SK-N-SH (cell line): ENCODE data around the gene PARP1. TPM values are rescaled to one million over a fixed set of nuclear protein-coding genes. Genes with fewer than 3 reads are reported as not detected.

ENCODE experiments used
- CTCF ChIA-PET: fragments of 300-600, 350-600 bp; formaldehyde crosslinking; extraction: SDS; loops from one replicate; lab custom pipeline; 2021; lab: Yijun Ruan, JAX
- POLR2A ChIA-PET: fragments of 350-600 bp; sonication (Branson Sonifier 250); formaldehyde crosslinking; extraction: SDS; loops from one replicate; lab custom pipeline; 2020; ENCODE audit warnings: antibody characterized with exemption, inconsistent platforms; lab: Yijun Ruan, JAX
- DNase-seq: peaks from one replicate; pipeline ENCODE4 v3.0.0; 2012
- H2AFZ ChIP-seq: fragments of 200-600 bp; sonication (generic); 2 replicates; pipeline ENCODE4 v1.8.1; 2016; ENCODE audit warnings: antibody characterized with exemption, mild to moderate bottlenecking, low read depth
- H3F3A ChIP-seq: fragments of 200-600 bp; sonication (generic); replicated peaks from 2 replicates; pipeline ENCODE3; 2016; ENCODE audit warnings: antibody characterized with exemption, mild to moderate bottlenecking; ENCODE audit not compliant: insufficient read depth
- H3K27ac ChIP-seq, 2 experiments: fragments of 200-500 bp in 1 of 2; fragments of 200-600 bp in 1 of 2; sonication (Bioruptor generic) in 1 of 2; sonication (generic), shearing (Covaris generic) in 1 of 2; 2 replicates each; pipeline versions ENCODE4 v1.5.1 to v1.6.1; 2014 to 2016; ENCODE audit warnings: low read depth in 2 of 2, inconsistent platforms in 1 of 2, low read length in 1 of 2, mild to moderate bottlenecking in 1 of 2, mixed read lengths in 1 of 2
- H3K27me3 ChIP-seq: fragments of 200-600 bp; sonication (generic), shearing (Covaris generic); 2 replicates; pipeline ENCODE4 v1.6.1; 2016; ENCODE audit warnings: mixed run types; ENCODE audit not compliant: insufficient read depth
- H3K36me3 ChIP-seq, 2 experiments: fragments of 200-500 bp in 1 of 2; fragments of 200-600 bp in 1 of 2; sonication (Bioruptor generic) in 1 of 2; sonication (generic) in 1 of 2; replicated peaks in 1 of 2; 2 replicates each; pipeline versions ENCODE3 to v1.5.1; 2014 to 2016; ENCODE audit warnings: low read length in 1 of 2, mild to moderate bottlenecking in 1 of 2; ENCODE audit not compliant: insufficient read depth in 2 of 2, control insufficient read depth in 1 of 2
- H3K4me1 ChIP-seq, 2 experiments: fragments of 200-500 bp in 1 of 2; fragments of 200-600 bp in 1 of 2; sonication (Bioruptor generic) in 1 of 2; sonication (generic), shearing (Covaris generic) in 1 of 2; 2 replicates each; pipeline versions ENCODE4 v1.5.1 to v1.6.1; 2014 to 2016; ENCODE audit warnings: low read depth in 1 of 2, low read length in 1 of 2, mixed run types in 1 of 2; ENCODE audit not compliant: insufficient read depth in 2 of 2, control insufficient read depth in 1 of 2
- H3K4me2 ChIP-seq: fragments of 200-600 bp; sonication (generic), shearing (Covaris generic); 2 replicates; pipeline ENCODE4 v1.6.1; 2017; ENCODE audit warnings: mixed run types
- H3K4me3 ChIP-seq, 2 experiments: fragments of 200-500 bp in 1 of 2; fragments of 200-600 bp in 1 of 2; sonication (Bioruptor generic) in 1 of 2; sonication (generic), shearing (Covaris generic) in 1 of 2; 2 replicates each; pipeline versions ENCODE4 v1.5.1 to v1.8.1; 2014 to 2016; ENCODE audit warnings: low read depth in 2 of 2, inconsistent platforms in 1 of 2, low read length in 1 of 2, mild to moderate bottlenecking in 1 of 2, mixed read lengths in 1 of 2, moderate library complexity in 1 of 2
- H3K79me2 ChIP-seq: fragments of 200-600 bp; sonication (generic); 2 replicates; pipeline ENCODE4 v1.8.1; 2017; ENCODE audit warnings: mild to moderate bottlenecking; ENCODE audit not compliant: insufficient read depth
- H3K9ac ChIP-seq: fragments of 200-600 bp; sonication (generic); 2 replicates; pipeline ENCODE4 v1.6.1; 2017; ENCODE audit warnings: mixed run types
- H3K9me2 ChIP-seq: fragments of 200-600 bp; sonication (generic); 2 replicates; pipeline ENCODE4 v1.6.1; 2017; ENCODE audit warnings: mixed run types
- H3K9me3 ChIP-seq: fragments of 200-600 bp; sonication (generic); 2 replicates; pipeline ENCODE4 v1.6.1; 2017; ENCODE audit warnings: mixed run types, mild to moderate bottlenecking, moderate library complexity
- H4K20me1 ChIP-seq: fragments of 200-600 bp; sonication (generic); 2 replicates; pipeline ENCODE4 v1.6.1; 2017; ENCODE audit warnings: mild to moderate bottlenecking, mixed run types; ENCODE audit not compliant: insufficient read depth
- EP300 ChIP-seq, 2 experiments: IDR thresholded peaks; 2 replicates each; pipeline versions ENCODE4 v1.4.0 to v1.6.1; 2012; ENCODE audit warnings: borderline replicate concordance in 1 of 2, low read depth in 1 of 2, low read length in 1 of 2
- EZH2phosphoT487 ChIP-seq: fragments of 200-600 bp; sonication (generic); IDR thresholded peaks from 2 replicates; pipeline ENCODE4 v1.6.1; 2017; ENCODE audit warnings: low read depth, mixed run types, mild to moderate bottlenecking, antibody characterized with exemption, moderate library complexity, borderline replicate concordance
- FOXM1 ChIP-seq: IDR thresholded peaks from 2 replicates; pipeline ENCODE4 v1.4.0; 2012; ENCODE audit warnings: low read depth, mild to moderate bottlenecking
- GATA2 ChIP-seq: sonication (generic); formaldehyde crosslinking; IDR thresholded peaks from 2 replicates; pipeline ENCODE4 v1.5.0; 2020; ENCODE audit warnings: mild to moderate bottlenecking, missing genetic modification reagents
- JUND ChIP-seq: IDR thresholded peaks from 2 replicates; pipeline ENCODE4 v1.4.0; 2012
- MEF2A ChIP-seq: IDR thresholded peaks from 2 replicates; pipeline ENCODE4 v1.4.0; 2012; ENCODE audit warnings: low read depth, borderline replicate concordance
- MXI1 ChIP-seq: IDR thresholded peaks from 2 replicates; pipeline ENCODE4 v1.6.1; 2012; ENCODE audit warnings: mild to moderate bottlenecking, low read depth, low read length, improper control_type of control experiment
- NFIC ChIP-seq: IDR thresholded peaks from 2 replicates; pipeline ENCODE4 v1.4.0; 2012; ENCODE audit warnings: borderline replicate concordance
- POLR2AphosphoS5 ChIP-seq: IDR thresholded peaks from 2 replicates; pipeline ENCODE4 v1.6.1; 2012; ENCODE audit warnings: low read depth, low read length
- RCOR1 ChIP-seq: fragments of 150-350 bp; IDR thresholded peaks from 2 replicates; pipeline ENCODE4 v1.6.1; 2017; ENCODE audit warnings: antibody characterized with exemption, low read length
- RFX5 ChIP-seq: IDR thresholded peaks from 2 replicates; pipeline ENCODE4 v1.6.1; 2012; ENCODE audit warnings: mild to moderate bottlenecking, improper control_type of control experiment, low read length
- RXRA ChIP-seq: IDR thresholded peaks from 2 replicates; pipeline ENCODE4 v1.4.0; 2012; ENCODE audit warnings: low read depth, mild to moderate bottlenecking, borderline replicate concordance
- SMC3 ChIP-seq: IDR thresholded peaks from 2 replicates; pipeline ENCODE4 v1.6.1; 2012; ENCODE audit warnings: low read depth, low read length, improper control_type of control experiment
- TCF12 ChIP-seq: IDR thresholded peaks from 2 replicates; pipeline ENCODE4 v1.4.0; 2012
- TEAD4 ChIP-seq: IDR thresholded peaks from 2 replicates; pipeline ENCODE4 v1.4.0; 2012; ENCODE audit warnings: mild to moderate bottlenecking, borderline replicate concordance; ENCODE audit not compliant: insufficient read depth
- YY1 ChIP-seq: IDR thresholded peaks from 2 replicates; pipeline ENCODE4 v1.4.0; 2012; ENCODE audit warnings: low read depth, mild to moderate bottlenecking
- WGBS: methylation state at CpG from one replicate; pipeline ENCODE4 v1.1.6; 2017; ENCODE audit warnings: low lambda C conversion rate; 5-methylcytosine and 5-hydroxymethylcytosine counted together
- polyA plus RNA-seq, 3 experiments: library from polyadenylated mRNA; depleted of rRNA; stranded (reverse); fragments of >200 nt; gene quantifications; 2 replicates each; pipeline ENCODE4 v1.2.3, GENCODE V29; 2012
- TF ChIP-seq, protein P1 (sequence below): IDR thresholded peaks from 2 replicates; pipeline ENCODE4 v1.4.0; 2012; ENCODE audit warnings: low read depth, borderline replicate concordance

Gene PARP1
- polyA plus RNA-seq, 1 of the 3 experiments (the other 2 are of a cell fraction) = 239 TPM

DNA sequence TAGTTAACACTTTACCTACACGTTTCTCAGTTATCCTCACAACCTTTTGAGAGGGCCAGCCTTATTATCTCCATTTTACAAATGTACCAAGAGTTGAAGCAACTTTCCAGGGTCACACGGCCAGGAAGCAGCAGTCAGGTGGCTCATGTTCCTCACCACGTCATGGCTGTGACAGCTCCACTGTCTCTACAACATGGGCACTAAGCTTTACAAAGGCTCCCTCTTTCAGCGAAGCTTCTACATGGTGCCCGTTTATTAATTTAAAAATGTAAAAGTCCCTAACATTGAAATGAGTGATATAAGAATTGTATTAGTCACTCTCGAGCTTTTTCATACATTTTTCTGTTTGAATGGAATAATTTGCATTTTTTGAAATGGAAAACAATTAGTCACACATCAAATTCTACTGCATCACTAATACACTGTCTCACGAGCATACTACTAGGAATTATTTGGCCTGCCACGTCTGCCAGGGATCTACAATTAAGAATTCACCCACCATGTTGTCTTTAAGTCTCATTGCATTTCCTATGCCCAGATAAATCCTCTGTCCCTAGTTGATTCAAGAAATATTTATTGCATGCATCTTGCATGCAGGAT, 70.5 kb downstream of the PARP1 start:
- no peak overlapping the region for H3K4me2 ChIP-seq
- POLR2A ChIA-PET = no interaction called here

DNA sequence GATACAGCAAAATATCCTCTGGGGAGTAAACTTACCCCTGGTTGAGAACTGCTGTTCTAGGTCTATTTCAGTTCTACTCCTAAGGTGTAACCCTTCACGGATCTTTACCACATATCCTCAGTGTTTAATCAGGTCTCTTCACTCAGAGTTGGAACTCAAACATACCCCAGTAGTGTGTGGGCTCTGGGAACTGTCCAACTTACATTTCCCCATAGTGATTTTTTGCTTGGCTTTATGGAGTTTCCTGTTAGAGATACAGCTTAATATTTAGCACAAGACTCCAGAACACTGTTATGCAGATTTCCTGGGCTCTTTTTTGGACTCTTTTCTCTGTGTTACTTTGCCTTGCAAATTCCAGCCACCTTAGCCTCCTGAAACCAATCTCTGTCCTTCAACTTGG, 72.2 kb downstream of the PARP1 start:
- POLR2A ChIA-PET = no interaction called here

More for the DNA sequence above, 70.5 kb downstream of the PARP1 start:
- Histone ChIP-seq H3K27ac (no peak overlapping the region), H2AFZ (no peak overlapping the region), H3K27me3 (no peaks in the 10 kb centered on the region), H3K4me1 (peaks cover 0 to 2% of the 10 kb centered on the region in 2 experiments; a peak in 2 of 4 replicates), H3F3A (no peaks in the 10 kb centered on the region), H3K9me3 (no peaks in the 10 kb centered on the region), H3K36me3 (no peaks in the 10 kb centered on the region), H3K9me2 (no peaks in the 10 kb centered on the region), H3K9ac (no peak overlapping the region), H3K4me3 (no peak overlapping the region), H3K79me2 (no peaks in the 10 kb centered on the region), H4K20me1 (no peaks in the 10 kb centered on the region)
- no peak for DNase-seq
- TF ChIP-seq RCOR1 (no peak), RFX5 (no peak)
- WGBS = 57% methylated on average over 8 of the region's 8 CpGs
- CTCF ChIA-PET = interaction anchor here (7.9 kb wide), 1 partner anchor 213 kb away, joined by 75 read pairs; no protein-coding TSS in a partner anchor

DNA sequence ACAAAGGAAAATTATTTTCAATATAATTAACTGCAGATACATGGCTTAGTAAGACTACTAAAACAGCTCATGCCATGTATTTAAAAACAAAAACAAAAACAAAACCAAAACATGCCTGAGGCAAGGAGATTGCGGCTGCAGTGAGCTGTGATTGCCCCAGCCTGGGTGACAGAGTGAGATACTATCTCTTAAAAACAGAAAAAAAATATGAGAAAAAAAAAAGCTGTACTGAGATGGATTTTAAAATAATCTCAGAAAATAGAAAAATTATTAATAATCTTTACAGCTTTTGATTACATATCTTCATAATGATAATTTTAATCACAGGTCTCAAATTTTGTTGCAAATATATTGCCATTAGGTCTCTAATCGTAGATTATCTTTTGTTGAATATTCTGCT, 74.9 kb downstream of the PARP1 start:
- Histone ChIP-seq H3F3A (no peaks in the 10 kb centered on the region), H3K36me3 (no peaks in the 10 kb centered on the region), H3K9me3 (no peaks in the 10 kb centered on the region), H3K4me3 (peak overlapping the region in 1 of 2 experiments; percentile 29; a peak in 2 of 4 replicates), H3K4me2 (peak overlapping the region; percentile 56), H3K9me2 (no peaks in the 10 kb centered on the region), H3K27me3 (no peaks in the 10 kb centered on the region), H3K9ac (no peak overlapping the region; the same call in 1 of the 2 replicates), H3K4me1 (peaks cover 0 to 2% of the 10 kb centered on the region in 2 experiments; a peak in 2 of 4 replicates), H3K79me2 (no peaks in the 10 kb centered on the region), H4K20me1 (no peaks in the 10 kb centered on the region), H2AFZ (peak overlapping the region; percentile 75), H3K27ac (peak overlapping the region in 1 of 2 experiments; percentile 31; a peak in 1 of 4 replicates)
- peak; percentile 35 for DNase-seq
- ChIA-PET CTCF (interaction anchor here (0.6 to 7.9 kb wide), 42 partner anchors 9 to 1001 kb away, joined by 3 to 75 read pairs (median 4); partner anchors contain the start of genes H3-3A and LIN9), POLR2A (interaction anchor here (1.1 kb wide), 1 partner anchor 24 kb away, joined by 7 read pairs; the partner anchor contains the start of gene LIN9)
- peak; percentile 2; the same call in 1 of the 2 replicates for TF ChIP-seq GATA2
- no peak for TF ChIP-seq FOXM1
- no peak for TF ChIP-seq YY1
- TF ChIP-seq EZH2phosphoT487 = no peak
- TF ChIP-seq POLR2AphosphoS5 = no peak
- no peak for TF ChIP-seq NFIC
- TF ChIP-seq SMC3 = no peak
- no peak for TF ChIP-seq MEF2A
- TF ChIP-seq EP300 (IDR thresholded peaks at IDR 0.05; ENCODE audit: borderline replicate concordance in 1 of 2, low read depth in 1 of 2, low read length in 1 of 2) = 0 out of 4 replicates have a peak, but pooled peaks of 1 of the 2 experiments have one; percentile 8
- WGBS = 23% methylated on average over 2 of the region's 2 CpGs

More for the DNA sequence above, 72.2 kb downstream of the PARP1 start:
- Histone ChIP-seq H2AFZ (no peak overlapping the region), H3K79me2 (no peaks in the 10 kb centered on the region), H3K4me3 (no peak overlapping the region), H3K4me2 (no peak overlapping the region), H3K27ac (no peak overlapping the region), H3K9ac (no peak overlapping the region), H3K9me3 (no peaks in the 10 kb centered on the region), H4K20me1 (no peaks in the 10 kb centered on the region), H3K4me1 (peaks cover 0 to 2% of the 10 kb centered on the region in 2 experiments; a peak in 2 of 4 replicates), H3K27me3 (no peaks in the 10 kb centered on the region), H3K9me2 (no peaks in the 10 kb centered on the region), H3F3A (no peaks in the 10 kb centered on the region), H3K36me3 (no peaks in the 10 kb centered on the region)
- WGBS = 44% methylated on average over 1 of the region's 1 CpG
- TF ChIP-seq TCF12 = no peak
- TF ChIP-seq POLR2AphosphoS5 = no peak
- no peak for TF ChIP-seq MXI1
- no peak for TF ChIP-seq MEF2A
- TF ChIP-seq GATA2 = no peak
- TF ChIP-seq JUND = no peak
- no peak for TF ChIP-seq TEAD4
- TF ChIP-seq, protein P1, sequence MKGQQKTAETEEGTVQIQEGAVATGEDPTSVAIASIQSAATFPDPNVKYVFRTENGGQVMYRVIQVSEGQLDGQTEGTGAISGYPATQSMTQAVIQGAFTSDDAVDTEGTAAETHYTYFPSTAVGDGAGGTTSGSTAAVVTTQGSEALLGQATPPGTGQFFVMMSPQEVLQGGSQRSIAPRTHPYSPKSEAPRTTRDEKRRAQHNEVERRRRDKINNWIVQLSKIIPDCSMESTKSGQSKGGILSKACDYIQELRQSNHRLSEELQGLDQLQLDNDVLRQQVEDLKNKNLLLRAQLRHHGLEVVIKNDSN = no peak
- no peak for TF ChIP-seq RXRA
- DNase-seq = no peak
- CTCF ChIA-PET = interaction anchor here (7.9 kb wide), 1 partner anchor 211 kb away, joined by 75 read pairs; no protein-coding TSS in a partner anchor
